ENCODE data around the gene MYO1C.

MYO1C gene

GRCh38 chr17:1488826-1489270, 3.6 kb downstream of the MYO1C start:
- Histone ChIP-seq H3K27ac (replicated peaks) (no peak overlapping the region), H3K4me3 (replicated peaks; ENCODE audit: insufficient read depth, low read length) (no peak overlapping the region)
- TF ChIP-seq GABPA (IDR thresholded peaks at IDR 0.05; ENCODE audit: low read depth), result no peak
- TF ChIP-seq, protein P1, sequence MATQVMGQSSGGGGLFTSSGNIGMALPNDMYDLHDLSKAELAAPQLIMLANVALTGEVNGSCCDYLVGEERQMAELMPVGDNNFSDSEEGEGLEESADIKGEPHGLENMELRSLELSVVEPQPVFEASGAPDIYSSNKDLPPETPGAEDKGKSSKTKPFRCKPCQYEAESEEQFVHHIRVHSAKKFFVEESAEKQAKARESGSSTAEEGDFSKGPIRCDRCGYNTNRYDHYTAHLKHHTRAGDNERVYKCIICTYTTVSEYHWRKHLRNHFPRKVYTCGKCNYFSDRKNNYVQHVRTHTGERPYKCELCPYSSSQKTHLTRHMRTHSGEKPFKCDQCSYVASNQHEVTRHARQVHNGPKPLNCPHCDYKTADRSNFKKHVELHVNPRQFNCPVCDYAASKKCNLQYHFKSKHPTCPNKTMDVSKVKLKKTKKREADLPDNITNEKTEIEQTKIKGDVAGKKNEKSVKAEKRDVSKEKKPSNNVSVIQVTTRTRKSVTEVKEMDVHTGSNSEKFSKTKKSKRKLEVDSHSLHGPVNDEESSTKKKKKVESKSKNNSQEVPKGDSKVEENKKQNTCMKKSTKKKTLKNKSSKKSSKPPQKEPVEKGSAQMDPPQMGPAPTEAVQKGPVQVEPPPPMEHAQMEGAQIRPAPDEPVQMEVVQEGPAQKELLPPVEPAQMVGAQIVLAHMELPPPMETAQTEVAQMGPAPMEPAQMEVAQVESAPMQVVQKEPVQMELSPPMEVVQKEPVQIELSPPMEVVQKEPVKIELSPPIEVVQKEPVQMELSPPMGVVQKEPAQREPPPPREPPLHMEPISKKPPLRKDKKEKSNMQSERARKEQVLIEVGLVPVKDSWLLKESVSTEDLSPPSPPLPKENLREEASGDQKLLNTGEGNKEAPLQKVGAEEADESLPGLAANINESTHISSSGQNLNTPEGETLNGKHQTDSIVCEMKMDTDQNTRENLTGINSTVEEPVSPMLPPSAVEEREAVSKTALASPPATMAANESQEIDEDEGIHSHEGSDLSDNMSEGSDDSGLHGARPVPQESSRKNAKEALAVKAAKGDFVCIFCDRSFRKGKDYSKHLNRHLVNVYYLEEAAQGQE (IDR thresholded peaks at IDR 0.05; ENCODE audit: insufficient replicate concordance, low read depth), result no peak

DNA sequence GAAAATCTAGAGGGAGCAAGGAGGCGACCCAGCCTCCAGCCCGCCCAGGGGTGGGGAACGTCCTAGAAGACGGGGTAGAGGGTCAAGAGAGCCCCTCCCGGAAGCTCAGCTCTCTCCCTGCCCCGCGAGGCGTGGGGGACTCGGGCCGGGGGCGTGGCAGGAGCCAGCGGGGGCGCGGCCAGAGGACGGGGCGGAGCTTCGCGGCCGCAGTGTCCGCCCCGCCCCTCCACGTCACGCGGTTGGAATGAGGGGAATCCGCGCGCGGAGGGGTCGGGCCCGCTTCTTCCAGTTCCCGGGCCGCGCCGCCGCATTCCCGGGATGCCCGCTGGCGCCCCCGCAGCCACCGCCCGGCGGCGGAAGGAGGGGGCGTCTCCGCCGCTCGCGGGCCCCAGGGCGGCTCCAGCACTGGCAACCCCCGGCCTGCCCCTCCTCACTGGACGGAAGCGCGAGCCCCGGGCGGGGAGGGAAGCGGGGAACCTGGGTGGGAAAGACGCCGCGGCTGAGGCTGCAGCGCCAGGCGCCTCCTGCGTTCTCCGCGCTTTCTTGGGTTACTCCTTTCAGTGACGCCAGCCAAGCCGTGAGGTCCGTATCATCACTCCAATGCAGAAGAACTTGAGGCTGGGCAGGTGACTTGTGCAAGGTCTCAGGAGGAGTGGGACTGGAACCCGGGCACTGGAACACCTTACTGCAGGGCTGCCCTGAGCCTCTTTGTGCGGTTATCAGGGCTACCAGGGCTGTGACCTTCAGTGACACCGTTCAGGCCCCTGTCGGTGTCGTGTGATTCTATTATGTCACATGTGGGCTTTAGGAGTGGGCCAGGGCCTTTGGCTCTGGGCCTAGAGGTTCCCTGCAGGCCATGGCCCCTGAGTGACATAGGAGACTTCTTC, 4.3 kb downstream of the MYO1C start:
- no peak for DNase-seq (ENCODE audit: low read depth in 1 of 2, low spot score in 1 of 2)
- Histone ChIP-seq H3K27me3 (ENCODE audit: insufficient read depth, poor library complexity, severe bottlenecking) (peaks cover 10% of the 10 kb centered on the region), H3K4me3 (replicated peaks; ENCODE audit: insufficient read depth, low read length) (peak overlapping the region; percentile 12), H3K27ac (replicated peaks) (no peak overlapping the region)
- TF ChIP-seq GABPA (IDR thresholded peaks at IDR 0.05; ENCODE audit: low read depth) (no peak), CTCF (IDR thresholded peaks at IDR 0.05; ENCODE audit: insufficient read depth, low read length) (no peak), POLR2AphosphoS5 (IDR thresholded peaks at IDR 0.05; ENCODE audit: low read depth) (no peak), SPI1 (IDR thresholded peaks at IDR 0.05; ENCODE audit: borderline replicate concordance, low read depth) (no peak)
- TF ChIP-seq, protein P1 (IDR thresholded peaks at IDR 0.05; ENCODE audit: insufficient replicate concordance, low read depth), result no peak

More at GRCh38 chr17:1488826-1489270, 3.6 kb downstream of the MYO1C start:
- DNase-seq (ENCODE audit: low read depth in 1 of 2, low spot score in 1 of 2), result no peak
- peaks cover 10% of the 10 kb centered on the region for H3K27me3 ChIP-seq (ENCODE audit: insufficient read depth, poor library complexity, severe bottlenecking)

DNA sequence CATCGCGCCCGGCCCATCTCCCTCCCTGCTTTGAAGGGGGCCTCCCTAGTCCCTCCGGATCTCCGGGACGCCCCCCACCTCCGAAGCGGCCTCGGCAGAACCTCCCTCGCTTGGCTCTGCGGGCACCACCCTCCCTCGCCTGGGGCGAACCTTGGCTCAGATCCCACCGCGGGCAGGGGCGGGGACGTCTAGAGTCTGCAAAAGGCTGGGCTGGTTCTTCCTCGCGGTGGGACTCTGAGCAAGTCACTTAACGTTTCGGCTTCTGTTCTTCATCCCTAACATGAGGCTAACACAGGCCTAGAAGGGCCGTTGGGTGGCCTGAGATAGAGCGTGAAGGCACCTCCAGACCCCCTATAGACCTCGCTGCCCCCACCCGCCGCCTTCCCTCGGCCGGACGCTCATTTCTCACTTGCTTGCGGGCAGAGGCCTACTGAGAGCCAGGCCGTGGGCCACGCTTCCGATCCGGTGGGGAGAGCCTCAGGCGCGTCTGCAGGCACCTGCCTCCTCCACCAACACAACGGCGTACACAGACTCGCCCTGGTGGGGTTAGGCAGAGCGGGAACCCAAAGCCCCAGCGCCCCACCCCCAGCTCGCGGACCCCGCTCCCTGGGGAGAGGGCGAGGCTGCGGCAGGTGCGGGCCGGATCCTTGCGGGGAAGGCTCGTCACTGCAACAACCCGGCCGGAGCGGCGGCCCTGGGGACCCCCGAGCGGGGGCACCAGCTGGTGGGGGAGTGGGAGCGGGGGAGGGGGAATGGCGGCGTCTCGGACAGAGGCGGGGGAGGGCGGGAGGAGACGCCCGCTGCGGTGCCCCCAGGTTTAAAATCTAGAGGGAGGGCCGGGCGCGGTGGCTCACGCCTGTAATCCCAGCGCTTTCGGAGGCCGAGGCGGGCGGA, 5.4 kb downstream of the MYO1C start:
- H3K27ac ChIP-seq (replicated peaks), result no peak overlapping the region
- peaks cover 10% of the 10 kb centered on the region for H3K27me3 ChIP-seq (ENCODE audit: insufficient read depth, poor library complexity, severe bottlenecking)
- TF ChIP-seq GABPA (IDR thresholded peaks at IDR 0.05; ENCODE audit: low read depth) (no peak), SPI1 (IDR thresholded peaks at IDR 0.05; ENCODE audit: borderline replicate concordance, low read depth) (no peak), POLR2AphosphoS5 (IDR thresholded peaks at IDR 0.05; ENCODE audit: low read depth) (no peak), CTCF (IDR thresholded peaks at IDR 0.05; ENCODE audit: insufficient read depth, low read length) (no peak)
- TF ChIP-seq, protein P1 (IDR thresholded peaks at IDR 0.05; ENCODE audit: insufficient replicate concordance, low read depth), result no peak
- no peak for DNase-seq (ENCODE audit: low read depth in 1 of 2, low spot score in 1 of 2)
- H3K4me3 ChIP-seq (replicated peaks; ENCODE audit: insufficient read depth, low read length), result no peak overlapping the region
